Caco-2 (cell line): ENCODE results near the gene IL34. TPM values are rescaled to one million over a fixed set of nuclear protein-coding genes. Genes with fewer than 3 reads are reported as not detected.

Experiments
- BruUV-seq: library from RNA; stranded (reverse); fragments of 400-500 nt; replicated peaks from 2 replicates; lab custom pipeline; 2021; lab: Mats Ljungman, UMichigan
- CTCF ChIA-PET: fragments of 300-600 bp; sonication (Branson Sonifier 250); formaldehyde crosslinking; loops from one replicate; lab custom pipeline; 2022; ENCODE audit warnings: antibody characterized with exemption; lab: Charles Lee
- POLR2A ChIA-PET: fragments of 300-600 bp; sonication (Branson Sonifier 250); formaldehyde crosslinking; loops from one replicate; lab custom pipeline; 2022; ENCODE audit warnings: antibody characterized with exemption; lab: Charles Lee
- DNase-seq, 2 experiments: peaks; one replicate each; pipeline versions ENCODE4 v3.0.0 to v3.0.0-alpha.2; 2020 to 2022
- H3K27me3 ChIP-seq: replicated peaks from 2 replicates; pipeline ENCODE4 v1.6.0; 2011; ENCODE audit warnings: low read length; ENCODE audit not compliant: control insufficient read depth, insufficient read depth
- H3K36me3 ChIP-seq: 2 replicates; pipeline ENCODE4 v1.5.1; 2011; ENCODE audit warnings: low read length; ENCODE audit not compliant: control insufficient read depth, insufficient read depth
- H3K4me1 ChIP-seq: fragments of 250-450 bp; sonication (Bioruptor Pico); 2 replicates; pipeline ENCODE4 v1.5.1; 2020; ENCODE audit warnings: mild to moderate bottlenecking
- H3K4me3 ChIP-seq: 2 replicates; pipeline ENCODE4 v1.5.1; 2011; ENCODE audit warnings: low read depth, mild to moderate bottlenecking, control low read depth, low read length
- H3K9me3 ChIP-seq: fragments of 250-450 bp; sonication (Bioruptor Pico); 2 replicates; pipeline ENCODE4 v1.5.1; 2020; ENCODE audit warnings: mild to moderate bottlenecking, moderate library complexity
- H3K27ac Mint-ChIP-seq: one replicate; pipeline ENCODE4 v1.8.0; 2022; ENCODE audit warnings: mixed read lengths; ENCODE audit not compliant: unreplicated experiment
- H3K27me3 Mint-ChIP-seq: one replicate; pipeline ENCODE4 v1.8.0; 2022; ENCODE audit warnings: mixed read lengths; ENCODE audit not compliant: insufficient read depth, unreplicated experiment
- H3K36me3 Mint-ChIP-seq: one replicate; pipeline ENCODE4 v1.8.0; 2022; ENCODE audit warnings: mild to moderate bottlenecking, mixed read lengths; ENCODE audit not compliant: insufficient read depth, unreplicated experiment
- H3K4me1 Mint-ChIP-seq: one replicate; pipeline ENCODE4 v1.8.0; 2022; ENCODE audit warnings: low read depth, mixed read lengths; ENCODE audit not compliant: unreplicated experiment
- H3K4me3 Mint-ChIP-seq: one replicate; pipeline ENCODE4 v1.8.0; 2022; ENCODE audit warnings: mild to moderate bottlenecking, moderate library complexity, mixed read lengths; ENCODE audit not compliant: unreplicated experiment
- H3K9me3 Mint-ChIP-seq: one replicate; pipeline ENCODE4 v1.8.0; 2022; ENCODE audit warnings: mixed read lengths; ENCODE audit not compliant: unreplicated experiment
- intact Hi-C: fragments of 100-400 bp; cut with micrococcal nuclease; formaldehyde crosslinking; loops from one replicate; pipeline ENCODE4 v1.10.0; 2022; ENCODE audit not compliant: unreplicated experiment
- total RNA-seq: library from RNA; stranded (reverse); gene quantifications from 2 replicates; pipeline ENCODE4 v1.2.3, GENCODE V29; 2022
- TF ChIP-seq, protein P1 (sequence below), 2 experiments: fragments of 200-600 bp in 1 of 2; IDR thresholded peaks; 1 replicate in 1 of 2; 2 replicates in 1 of 2; pipeline versions ENCODE4 v1.5.1 to v1.8.0; 2011 to 2022; ENCODE audit warnings: antibody characterized with exemption in 1 of 2, control low read depth in 1 of 2, inconsistent platforms in 1 of 2, low read depth in 1 of 2, low read length in 1 of 2, mild to moderate bottlenecking in 1 of 2, moderate library complexity in 1 of 2; ENCODE audit not compliant: insufficient read depth in 1 of 2, severe bottlenecking in 1 of 2, unreplicated experiment in 1 of 2

Gene IL34
- total RNA-seq, 1 experiment from 2014 or later: 0.50 TPM

DNA sequence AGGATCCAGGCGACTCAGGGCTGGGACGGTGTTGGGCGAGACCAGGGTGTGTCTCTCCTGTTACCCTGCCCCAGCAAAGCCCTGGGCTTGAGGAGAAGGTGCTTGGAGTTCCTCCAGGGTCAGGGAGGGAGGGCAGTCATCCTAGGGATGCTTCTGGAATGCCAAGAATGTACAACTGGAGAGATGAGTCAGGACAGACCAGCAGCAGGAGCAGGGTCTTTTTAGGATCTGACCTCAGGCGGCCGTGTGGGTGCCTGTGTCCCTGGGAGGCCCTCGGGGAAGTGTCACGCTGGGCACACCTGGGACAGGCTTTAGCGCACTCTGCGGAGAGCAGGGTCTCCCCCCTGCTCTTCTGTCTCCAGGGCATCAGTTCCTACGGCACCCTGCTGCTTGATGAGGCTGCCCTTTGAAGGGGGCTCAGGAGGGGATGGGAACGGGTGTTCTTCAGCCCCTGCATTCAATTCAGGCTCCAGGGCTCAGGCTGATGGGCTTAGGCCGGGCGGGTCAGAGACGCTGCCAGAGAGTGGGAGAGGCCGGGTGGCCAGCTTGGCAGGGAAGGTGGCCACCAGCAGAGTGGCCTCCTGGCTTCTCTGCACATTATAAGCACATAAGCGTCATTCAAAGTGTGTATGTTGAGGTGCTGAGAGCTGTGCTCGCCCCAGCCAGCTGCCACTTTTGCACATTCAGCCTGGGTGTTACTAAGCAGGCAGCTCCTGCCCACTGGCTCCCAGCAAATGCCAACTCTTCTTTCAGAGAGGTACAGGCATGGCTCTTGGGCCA lies 47.9 kb downstream of the IL34 start:
- intact Hi-C loops: loop anchor here (1.0 kb wide), 1 partner anchor 9 kb away; no protein-coding TSS in a partner anchor
- TF ChIP-seq, protein P1, sequence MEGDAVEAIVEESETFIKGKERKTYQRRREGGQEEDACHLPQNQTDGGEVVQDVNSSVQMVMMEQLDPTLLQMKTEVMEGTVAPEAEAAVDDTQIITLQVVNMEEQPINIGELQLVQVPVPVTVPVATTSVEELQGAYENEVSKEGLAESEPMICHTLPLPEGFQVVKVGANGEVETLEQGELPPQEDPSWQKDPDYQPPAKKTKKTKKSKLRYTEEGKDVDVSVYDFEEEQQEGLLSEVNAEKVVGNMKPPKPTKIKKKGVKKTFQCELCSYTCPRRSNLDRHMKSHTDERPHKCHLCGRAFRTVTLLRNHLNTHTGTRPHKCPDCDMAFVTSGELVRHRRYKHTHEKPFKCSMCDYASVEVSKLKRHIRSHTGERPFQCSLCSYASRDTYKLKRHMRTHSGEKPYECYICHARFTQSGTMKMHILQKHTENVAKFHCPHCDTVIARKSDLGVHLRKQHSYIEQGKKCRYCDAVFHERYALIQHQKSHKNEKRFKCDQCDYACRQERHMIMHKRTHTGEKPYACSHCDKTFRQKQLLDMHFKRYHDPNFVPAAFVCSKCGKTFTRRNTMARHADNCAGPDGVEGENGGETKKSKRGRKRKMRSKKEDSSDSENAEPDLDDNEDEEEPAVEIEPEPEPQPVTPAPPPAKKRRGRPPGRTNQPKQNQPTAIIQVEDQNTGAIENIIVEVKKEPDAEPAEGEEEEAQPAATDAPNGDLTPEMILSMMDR (IDR thresholded peaks at IDR 0.05; ENCODE audit: insufficient read depth in 1 of 2, low read depth in 1 of 2, low read length in 1 of 2, severe bottlenecking in 1 of 2, unreplicated experiment in 1 of 2): no peak
- H3K27me3 Mint-ChIP-seq: no peaks in the 10 kb centered on the region
- H3K4me3 ChIP-seq: no peak overlapping the region
- no peaks in the 10 kb centered on the region; the same call in 1 of the 2 replicates for H3K36me3 ChIP-seq
- H3K27ac Mint-ChIP-seq: peak overlapping the region; percentile 89
- CTCF ChIA-PET: no interaction called here
- H3K4me1 Mint-ChIP-seq: peaks cover 37% of the 10 kb centered on the region
- no TSS peak for BruUV-seq
- POLR2A ChIA-PET: no interaction called here
- H3K4me1 ChIP-seq: peaks cover 44% of the 10 kb centered on the region
- H3K4me3 Mint-ChIP-seq: no peak overlapping the region
- peak; percentile 81 to 91 for DNase-seq
- no peaks in the 10 kb centered on the region for H3K9me3 ChIP-seq
- H3K9me3 Mint-ChIP-seq: no peaks in the 10 kb centered on the region
- no peaks in the 10 kb centered on the region for H3K27me3 ChIP-seq
- peaks cover 35% of the 10 kb centered on the region for H3K36me3 Mint-ChIP-seq

DNA sequence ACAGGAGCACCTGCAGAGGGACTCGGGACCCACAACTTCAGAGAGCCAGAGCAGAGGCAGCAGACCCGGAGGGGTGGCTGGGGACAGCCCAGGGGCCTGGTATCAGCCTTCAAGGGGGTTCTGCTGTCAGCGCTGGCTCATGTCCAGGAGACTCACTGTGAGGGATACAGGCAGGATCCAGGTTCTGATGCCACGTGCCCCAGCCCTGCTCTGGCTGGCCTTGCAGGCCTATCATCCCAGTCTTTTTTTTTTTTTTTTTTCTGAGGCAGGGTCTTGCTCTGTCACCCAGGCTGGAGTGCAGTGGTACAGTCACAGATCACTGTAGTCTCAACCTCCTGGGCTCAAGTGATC lies 48.5 kb downstream of the IL34 start:
- Mint-ChIP-seq H3K9me3 (no peaks in the 10 kb centered on the region), H3K4me3 (no peak overlapping the region), H3K4me1 (peaks cover 38% of the 10 kb centered on the region), H3K27ac (peak overlapping the region; percentile 89), H3K36me3 (peaks cover 35% of the 10 kb centered on the region), H3K27me3 (no peaks in the 10 kb centered on the region)
- peaks cover 44% of the 10 kb centered on the region for H3K4me1 ChIP-seq
- ChIA-PET POLR2A (no interaction called here), CTCF (interaction anchor here (0.9 kb wide), 1 partner anchor 43 kb away, joined by 3 read pairs; no protein-coding TSS in a partner anchor)
- H3K9me3 ChIP-seq: no peaks in the 10 kb centered on the region
- H3K27me3 ChIP-seq: no peaks in the 10 kb centered on the region
- intact Hi-C loops: loop anchor here (1.0 kb wide), 1 partner anchor 10 kb away; no protein-coding TSS in a partner anchor
- no peak overlapping the region for H3K4me3 ChIP-seq
- no TSS peak for BruUV-seq
- TF ChIP-seq, protein P1 (IDR thresholded peaks at IDR 0.05; ENCODE audit: insufficient read depth in 1 of 2, low read depth in 1 of 2, low read length in 1 of 2, severe bottlenecking in 1 of 2, unreplicated experiment in 1 of 2): no peak
- no peak for DNase-seq
- no peaks in the 10 kb centered on the region; the same call in 1 of the 2 replicates for H3K36me3 ChIP-seq

DNA sequence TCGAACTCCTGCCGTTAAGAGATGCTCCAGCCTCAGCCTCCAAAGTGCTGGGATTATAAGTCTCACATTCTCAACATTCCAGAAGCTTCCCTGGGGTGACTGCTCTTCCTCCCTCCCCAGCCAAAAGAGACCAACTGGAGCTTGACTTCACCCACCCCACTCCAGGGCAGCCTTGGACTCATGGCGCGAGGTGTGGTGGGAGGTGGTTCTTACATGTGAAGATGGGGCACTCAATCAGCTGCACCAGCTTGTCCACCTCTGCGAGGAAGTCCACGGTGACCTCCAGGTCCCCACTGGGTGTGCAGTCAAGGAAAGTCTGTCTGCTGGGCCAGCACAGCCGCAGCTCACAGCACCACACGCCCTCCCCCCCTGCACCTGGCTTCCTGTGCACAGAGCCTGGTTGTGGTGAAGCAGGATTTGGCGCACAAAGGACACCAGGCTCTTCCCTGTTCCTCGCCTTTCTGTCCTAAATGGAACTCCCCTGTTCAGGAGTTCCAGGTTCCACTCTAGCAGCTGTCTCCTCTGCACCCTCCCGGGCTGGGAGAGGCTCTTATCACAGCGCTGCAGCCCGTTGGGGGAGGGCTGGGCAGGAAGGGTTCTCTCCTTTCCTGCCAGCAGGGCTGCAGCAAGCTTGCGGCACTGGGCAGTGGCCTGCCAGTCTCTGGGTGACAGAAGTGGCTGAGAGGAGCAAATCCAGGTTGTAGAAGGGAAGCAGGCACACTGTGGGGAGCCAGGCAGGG lies 49.1 kb downstream of the IL34 start:
- Histone ChIP-seq H3K4me1 (peaks cover 44% of the 10 kb centered on the region), H3K4me3 (no peak overlapping the region), H3K9me3 (no peaks in the 10 kb centered on the region), H3K36me3 (no peaks in the 10 kb centered on the region; the same call in 1 of the 2 replicates), H3K27me3 (no peaks in the 10 kb centered on the region)
- intact Hi-C loops: no loop called here
- DNase-seq: no peak
- H3K27me3 Mint-ChIP-seq: no peaks in the 10 kb centered on the region
- TF ChIP-seq, protein P1 (IDR thresholded peaks at IDR 0.05; ENCODE audit: insufficient read depth in 1 of 2, low read depth in 1 of 2, low read length in 1 of 2, severe bottlenecking in 1 of 2, unreplicated experiment in 1 of 2): no peak
- POLR2A ChIA-PET: no interaction called here
- H3K36me3 Mint-ChIP-seq: peaks cover 31% of the 10 kb centered on the region
- no peaks in the 10 kb centered on the region for H3K9me3 Mint-ChIP-seq
- H3K4me1 Mint-ChIP-seq: peaks cover 38% of the 10 kb centered on the region
- CTCF ChIA-PET: interaction anchor here (0.9 kb wide), 1 partner anchor 43 kb away, joined by 3 read pairs; no protein-coding TSS in a partner anchor
- H3K4me3 Mint-ChIP-seq: no peak overlapping the region
- no TSS peak for BruUV-seq
- peak overlapping the region; percentile 89 for H3K27ac Mint-ChIP-seq
